Neural progenitor cell (in vitro differentiated cells): ENCODE data around the gene AFF3. TPM values are rescaled to one million over a fixed set of nuclear protein-coding genes. Genes with fewer than 3 reads are reported as not detected.

ENCODE experiments used
- DNase-seq: peaks from one replicate; pipeline ENCODE4 v3.0.0-alpha.2; 2016; ENCODE audit warnings: low spot score
- H2AFZ ChIP-seq: fragments of 200-600 bp; sonication (generic); replicated peaks from 2 replicates; pipeline ENCODE4 v1.6.1; 2016; ENCODE audit warnings: antibody characterized with exemption
- H3F3A ChIP-seq: fragments of 200-600 bp; sonication (generic); 2 replicates; pipeline ENCODE4 v1.6.1; 2016; ENCODE audit warnings: antibody characterized with exemption, low read depth
- H3K27ac ChIP-seq: fragments of 200-600 bp; sonication (generic); 2 replicates; pipeline ENCODE4 v1.5.1; 2016; ENCODE audit warnings: mild to moderate bottlenecking
- H3K27me3 ChIP-seq: fragments of 200-600 bp; sonication (generic); 2 replicates; pipeline ENCODE4 v1.6.1; 2016; ENCODE audit warnings: mild to moderate bottlenecking, moderate library complexity
- H3K36me3 ChIP-seq: fragments of 200-600 bp; sonication (generic); 2 replicates; pipeline ENCODE4 v1.5.1; 2016
- H3K4me1 ChIP-seq: fragments of 200-600 bp; sonication (generic); 2 replicates; pipeline ENCODE4 v1.6.1; 2016; ENCODE audit warnings: mixed run types
- H3K4me2 ChIP-seq: fragments of 200-600 bp; sonication (generic); 2 replicates; pipeline ENCODE4 v1.6.1; 2016
- H3K4me3 ChIP-seq: fragments of 200-600 bp; sonication (generic); 2 replicates; pipeline ENCODE4 v1.5.1; 2016
- H3K79me2 ChIP-seq: fragments of 200-600 bp; sonication (generic); 2 replicates; pipeline ENCODE4 v1.6.1; 2016; ENCODE audit warnings: low read depth
- H3K9ac ChIP-seq: fragments of 200-600 bp; sonication (generic); 2 replicates; pipeline ENCODE4 v1.6.1; 2016
- H3K9me3 ChIP-seq: fragments of 200-600 bp; sonication (generic); 2 replicates; pipeline ENCODE4 v1.5.1; 2016; ENCODE audit warnings: low read depth
- H4K20me1 ChIP-seq: fragments of 200-600 bp; sonication (generic); 2 replicates; pipeline ENCODE4 v1.6.1; 2016; ENCODE audit warnings: low read depth
- H3K27ac Mint-ChIP-seq: 3 replicates; pipeline ENCODE4 v1.8.0; 2021; ENCODE audit warnings: mixed read lengths
- H3K27me3 Mint-ChIP-seq: 2 replicates; pipeline ENCODE4 v1.8.0; 2022; ENCODE audit warnings: low read depth, mild to moderate bottlenecking, inconsistent platforms, moderate library complexity, mixed read lengths; ENCODE audit not compliant: insufficient read depth
- H3K36me3 Mint-ChIP-seq: 3 replicates; pipeline ENCODE4 v1.8.0; 2021; ENCODE audit warnings: mixed read lengths
- H3K4me1 Mint-ChIP-seq: 3 replicates; pipeline ENCODE4 v1.8.0; 2021; ENCODE audit warnings: mixed read lengths
- H3K4me3 Mint-ChIP-seq: 3 replicates; pipeline ENCODE4 v1.8.0; 2021; ENCODE audit warnings: mild to moderate bottlenecking, moderate library complexity, mixed read lengths
- H3K9me3 Mint-ChIP-seq: 3 replicates; pipeline ENCODE4 v1.8.0; 2020; ENCODE audit warnings: mixed read lengths
- EZH2 ChIP-seq: fragments of 200-600 bp; sonication (generic); IDR thresholded peaks from 2 replicates; pipeline ENCODE4 v1.6.1; 2017; ENCODE audit warnings: antibody characterized with exemption, mild to moderate bottlenecking, moderate library complexity
- EZH2phosphoT487 ChIP-seq: fragments of 200-600 bp; sonication (generic); IDR thresholded peaks from 2 replicates; pipeline ENCODE4 v1.6.1; 2017; ENCODE audit warnings: antibody characterized with exemption
- total RNA-seq: library from RNA; depleted of rRNA; stranded (reverse); fragments of >200 nt; gene quantifications from 2 replicates; pipeline ENCODE4 v1.2.3, GENCODE V29; 2015; ENCODE audit warnings: low replicate concordance
- TF ChIP-seq, protein P1 (sequence below): fragments of 200-600 bp; sonication (generic); IDR thresholded peaks from 2 replicates; pipeline ENCODE4 v1.5.1; 2017; ENCODE audit warnings: antibody characterized with exemption, mild to moderate bottlenecking

The AFF3 gene
- total RNA-seq, 1 donor from 2014 or later = 0.26 TPM

DNA sequence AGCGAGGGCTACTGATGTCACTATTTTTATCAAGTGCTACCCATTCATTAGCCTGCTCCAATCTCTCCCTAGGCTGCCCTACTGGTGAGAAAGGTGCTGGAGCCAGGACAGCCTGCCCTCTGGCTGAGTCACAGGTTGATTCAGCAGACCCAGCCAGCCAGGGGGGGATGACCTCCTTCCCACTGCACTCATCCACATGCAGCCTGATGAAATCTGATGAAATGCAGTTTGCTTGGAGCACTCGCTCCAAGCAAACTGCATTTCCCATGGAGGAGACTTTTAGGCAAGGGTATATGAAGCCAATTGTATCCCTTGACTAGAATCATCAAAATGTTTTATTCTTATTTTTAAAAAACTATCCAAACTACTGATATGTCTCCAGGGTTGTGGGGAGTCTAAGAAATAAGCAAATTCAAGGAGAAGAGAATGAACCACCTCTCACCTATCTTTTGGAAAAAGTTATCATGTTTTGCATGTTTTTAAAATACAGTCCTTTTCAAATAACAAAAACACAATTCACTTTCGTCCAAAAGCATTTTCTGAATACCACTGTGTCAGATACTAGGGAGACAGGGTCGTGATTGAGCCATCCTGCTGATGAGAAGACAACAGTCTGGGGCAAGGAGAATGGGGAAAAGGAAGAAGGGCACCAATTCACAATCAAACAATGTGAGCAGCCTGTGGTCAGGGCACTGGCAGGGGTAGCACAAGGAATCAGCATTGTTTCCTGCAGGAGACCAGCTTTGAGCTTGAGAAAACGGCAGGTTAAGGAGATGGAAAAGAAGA, 128.3 kb downstream of the AFF3 start:
- DNase-seq = peak; percentile 12
- peaks cover 15% of the 10 kb centered on the region for H3K4me1 Mint-ChIP-seq
- Histone ChIP-seq H3K4me2 (no peak overlapping the region), H4K20me1 (no peaks in the 10 kb centered on the region), H2AFZ (no peak overlapping the region), H3K9me3 (no peaks in the 10 kb centered on the region), H3K36me3 (no peaks in the 10 kb centered on the region), H3K9ac (no peak overlapping the region), H3K4me3 (no peak overlapping the region), H3K27ac (no peak overlapping the region), H3K79me2 (no peaks in the 10 kb centered on the region), H3K27me3 (no peaks in the 10 kb centered on the region), H3K4me1 (no peaks in the 10 kb centered on the region), H3F3A (no peaks in the 10 kb centered on the region)
- peaks cover 2% of the 10 kb centered on the region for H3K27me3 Mint-ChIP-seq
- H3K36me3 Mint-ChIP-seq = no peaks in the 10 kb centered on the region
- TF ChIP-seq, protein P1, sequence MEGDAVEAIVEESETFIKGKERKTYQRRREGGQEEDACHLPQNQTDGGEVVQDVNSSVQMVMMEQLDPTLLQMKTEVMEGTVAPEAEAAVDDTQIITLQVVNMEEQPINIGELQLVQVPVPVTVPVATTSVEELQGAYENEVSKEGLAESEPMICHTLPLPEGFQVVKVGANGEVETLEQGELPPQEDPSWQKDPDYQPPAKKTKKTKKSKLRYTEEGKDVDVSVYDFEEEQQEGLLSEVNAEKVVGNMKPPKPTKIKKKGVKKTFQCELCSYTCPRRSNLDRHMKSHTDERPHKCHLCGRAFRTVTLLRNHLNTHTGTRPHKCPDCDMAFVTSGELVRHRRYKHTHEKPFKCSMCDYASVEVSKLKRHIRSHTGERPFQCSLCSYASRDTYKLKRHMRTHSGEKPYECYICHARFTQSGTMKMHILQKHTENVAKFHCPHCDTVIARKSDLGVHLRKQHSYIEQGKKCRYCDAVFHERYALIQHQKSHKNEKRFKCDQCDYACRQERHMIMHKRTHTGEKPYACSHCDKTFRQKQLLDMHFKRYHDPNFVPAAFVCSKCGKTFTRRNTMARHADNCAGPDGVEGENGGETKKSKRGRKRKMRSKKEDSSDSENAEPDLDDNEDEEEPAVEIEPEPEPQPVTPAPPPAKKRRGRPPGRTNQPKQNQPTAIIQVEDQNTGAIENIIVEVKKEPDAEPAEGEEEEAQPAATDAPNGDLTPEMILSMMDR = no peak
- TF ChIP-seq EZH2phosphoT487 (no peak), EZH2 (no peak)
- no peaks in the 10 kb centered on the region for H3K9me3 Mint-ChIP-seq
- H3K27ac Mint-ChIP-seq = no peak overlapping the region
- no peak overlapping the region for H3K4me3 Mint-ChIP-seq

DNA sequence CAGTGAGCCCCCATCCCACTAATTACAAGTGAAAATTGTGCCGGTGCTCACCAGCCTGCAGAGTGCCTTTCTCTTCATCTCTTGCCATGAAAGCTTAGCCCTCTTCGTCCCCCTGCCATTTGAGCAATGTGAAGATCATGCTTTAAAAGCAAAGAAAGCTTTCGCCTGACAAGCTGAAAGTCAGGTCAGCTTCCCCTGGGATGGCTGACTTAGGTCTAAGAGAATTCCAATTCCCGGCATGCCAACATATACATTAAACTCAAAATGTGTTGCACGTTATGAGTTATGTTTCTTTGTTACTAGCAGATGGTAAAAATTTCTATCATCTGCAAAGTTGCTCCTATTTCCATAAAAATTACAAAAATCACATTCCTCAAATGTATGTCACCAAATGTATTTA, 129.8 kb downstream of the AFF3 start:
- peaks cover 2% of the 10 kb centered on the region for H3K36me3 Mint-ChIP-seq
- H3K27me3 Mint-ChIP-seq = peaks cover 2% of the 10 kb centered on the region
- Histone ChIP-seq H3K4me2 (no peak overlapping the region), H3K36me3 (no peaks in the 10 kb centered on the region), H3K27me3 (no peaks in the 10 kb centered on the region), H3K4me3 (no peak overlapping the region), H3F3A (no peaks in the 10 kb centered on the region), H3K9me3 (no peaks in the 10 kb centered on the region), H3K9ac (no peak overlapping the region), H2AFZ (no peak overlapping the region), H3K4me1 (no peaks in the 10 kb centered on the region), H4K20me1 (no peaks in the 10 kb centered on the region), H3K27ac (no peak overlapping the region), H3K79me2 (no peaks in the 10 kb centered on the region)
- no peak for DNase-seq
- TF ChIP-seq, protein P1 = no peak
- no peak for TF ChIP-seq EZH2
- TF ChIP-seq EZH2phosphoT487 = no peak
- peaks cover 15% of the 10 kb centered on the region for H3K4me1 Mint-ChIP-seq
- no peaks in the 10 kb centered on the region for H3K9me3 Mint-ChIP-seq
- no peak overlapping the region for H3K4me3 Mint-ChIP-seq
- no peak overlapping the region for H3K27ac Mint-ChIP-seq

DNA sequence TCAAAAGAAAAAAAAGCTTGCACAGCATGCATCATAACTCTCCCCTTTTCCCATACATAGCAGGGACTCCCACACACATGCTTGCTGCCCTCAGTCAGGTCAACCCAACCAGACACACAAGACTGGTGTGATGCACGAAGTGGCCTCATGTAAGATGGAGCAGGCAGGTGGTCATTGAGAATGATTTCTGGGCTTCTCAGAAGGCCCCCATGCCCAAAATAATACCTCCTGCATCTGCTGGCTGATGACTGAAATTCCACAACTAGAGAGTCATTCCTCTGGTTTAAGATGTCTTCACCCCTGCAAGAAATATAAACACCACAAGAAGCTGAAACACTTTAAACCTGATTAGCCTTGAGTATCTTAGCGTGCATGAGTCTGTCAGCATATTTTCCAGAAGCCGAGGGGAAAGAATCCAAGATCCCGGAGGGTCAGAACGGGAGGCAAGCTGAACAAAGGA, 131.1 kb downstream of the AFF3 start:
- H2AFZ ChIP-seq = no peak overlapping the region
- no peaks in the 10 kb centered on the region for H3F3A ChIP-seq
- no peak overlapping the region for H3K4me3 ChIP-seq
- H4K20me1 ChIP-seq = no peaks in the 10 kb centered on the region
- no peaks in the 10 kb centered on the region for H3K9me3 ChIP-seq
- H3K4me1 ChIP-seq = no peaks in the 10 kb centered on the region
- DNase-seq = no peak
- H3K27me3 Mint-ChIP-seq = peaks cover 8% of the 10 kb centered on the region
- H3K79me2 ChIP-seq = no peaks in the 10 kb centered on the region
- H3K27ac ChIP-seq = no peak overlapping the region
- H3K4me2 ChIP-seq = no peak overlapping the region
- H3K27me3 ChIP-seq = no peaks in the 10 kb centered on the region
- TF ChIP-seq, protein P1 = no peak
- TF ChIP-seq EZH2phosphoT487 = no peak
- TF ChIP-seq EZH2 = no peak
- H3K27ac Mint-ChIP-seq = no peak overlapping the region
- no peaks in the 10 kb centered on the region for H3K9me3 Mint-ChIP-seq
- H3K36me3 ChIP-seq = no peaks in the 10 kb centered on the region
- peaks cover 15% of the 10 kb centered on the region for H3K4me1 Mint-ChIP-seq
- H3K36me3 Mint-ChIP-seq = peaks cover 2% of the 10 kb centered on the region
- H3K9ac ChIP-seq = no peak overlapping the region
- no peak overlapping the region for H3K4me3 Mint-ChIP-seq
